GM12801 (cell line): ENCODE results near the gene FAM241B.

Source experiments
- TF ChIP-seq, protein P1 (sequence below): IDR thresholded peaks from one replicate; pipeline ENCODE4 v1.5.1; 2011; ENCODE audit warnings: control low read depth; ENCODE audit not compliant: insufficient read length; ENCODE audit errors: extremely low read depth

FAM241B gene

DNA sequence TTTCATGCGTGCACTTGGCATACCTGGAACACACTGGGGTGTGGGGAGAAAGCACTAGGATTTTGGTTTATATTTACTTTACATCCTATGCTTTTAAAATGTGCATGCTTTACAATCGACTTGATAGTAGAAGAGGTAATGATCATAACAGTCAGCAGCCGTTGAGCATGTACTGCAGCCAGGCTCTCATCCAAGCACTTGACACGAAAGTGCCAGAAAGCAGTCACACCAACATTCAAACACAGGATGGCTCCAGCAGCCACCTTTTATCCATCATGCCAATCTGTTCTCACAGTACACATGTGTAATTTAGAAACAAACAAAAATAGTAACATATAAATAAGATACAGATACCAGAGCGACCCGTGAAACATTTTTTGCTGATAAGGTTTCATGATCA, 1.2 kb upstream of the FAM241B start:
- TF ChIP-seq, protein P1, sequence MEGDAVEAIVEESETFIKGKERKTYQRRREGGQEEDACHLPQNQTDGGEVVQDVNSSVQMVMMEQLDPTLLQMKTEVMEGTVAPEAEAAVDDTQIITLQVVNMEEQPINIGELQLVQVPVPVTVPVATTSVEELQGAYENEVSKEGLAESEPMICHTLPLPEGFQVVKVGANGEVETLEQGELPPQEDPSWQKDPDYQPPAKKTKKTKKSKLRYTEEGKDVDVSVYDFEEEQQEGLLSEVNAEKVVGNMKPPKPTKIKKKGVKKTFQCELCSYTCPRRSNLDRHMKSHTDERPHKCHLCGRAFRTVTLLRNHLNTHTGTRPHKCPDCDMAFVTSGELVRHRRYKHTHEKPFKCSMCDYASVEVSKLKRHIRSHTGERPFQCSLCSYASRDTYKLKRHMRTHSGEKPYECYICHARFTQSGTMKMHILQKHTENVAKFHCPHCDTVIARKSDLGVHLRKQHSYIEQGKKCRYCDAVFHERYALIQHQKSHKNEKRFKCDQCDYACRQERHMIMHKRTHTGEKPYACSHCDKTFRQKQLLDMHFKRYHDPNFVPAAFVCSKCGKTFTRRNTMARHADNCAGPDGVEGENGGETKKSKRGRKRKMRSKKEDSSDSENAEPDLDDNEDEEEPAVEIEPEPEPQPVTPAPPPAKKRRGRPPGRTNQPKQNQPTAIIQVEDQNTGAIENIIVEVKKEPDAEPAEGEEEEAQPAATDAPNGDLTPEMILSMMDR = no peak

DNA sequence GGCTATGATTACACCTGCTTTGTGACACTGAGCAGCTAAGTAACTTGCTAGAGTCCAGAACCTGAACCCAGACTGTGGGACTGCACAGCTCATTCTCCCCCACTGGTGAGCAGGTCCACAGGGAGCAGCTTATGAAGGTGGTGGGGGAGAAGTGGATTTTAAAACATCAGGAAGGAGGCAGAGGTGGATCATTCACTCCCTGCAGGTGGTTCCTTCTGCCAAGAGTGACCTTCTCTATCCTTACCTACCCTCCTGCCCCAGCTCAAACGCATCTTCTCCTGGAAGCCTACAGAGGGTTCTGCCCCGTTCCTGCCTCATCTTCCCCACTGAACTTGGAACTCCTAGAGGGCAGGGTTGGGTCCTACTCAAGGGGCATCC, 539 bp upstream of the FAM241B start:
- TF ChIP-seq, protein P1 = no peak

DNA sequence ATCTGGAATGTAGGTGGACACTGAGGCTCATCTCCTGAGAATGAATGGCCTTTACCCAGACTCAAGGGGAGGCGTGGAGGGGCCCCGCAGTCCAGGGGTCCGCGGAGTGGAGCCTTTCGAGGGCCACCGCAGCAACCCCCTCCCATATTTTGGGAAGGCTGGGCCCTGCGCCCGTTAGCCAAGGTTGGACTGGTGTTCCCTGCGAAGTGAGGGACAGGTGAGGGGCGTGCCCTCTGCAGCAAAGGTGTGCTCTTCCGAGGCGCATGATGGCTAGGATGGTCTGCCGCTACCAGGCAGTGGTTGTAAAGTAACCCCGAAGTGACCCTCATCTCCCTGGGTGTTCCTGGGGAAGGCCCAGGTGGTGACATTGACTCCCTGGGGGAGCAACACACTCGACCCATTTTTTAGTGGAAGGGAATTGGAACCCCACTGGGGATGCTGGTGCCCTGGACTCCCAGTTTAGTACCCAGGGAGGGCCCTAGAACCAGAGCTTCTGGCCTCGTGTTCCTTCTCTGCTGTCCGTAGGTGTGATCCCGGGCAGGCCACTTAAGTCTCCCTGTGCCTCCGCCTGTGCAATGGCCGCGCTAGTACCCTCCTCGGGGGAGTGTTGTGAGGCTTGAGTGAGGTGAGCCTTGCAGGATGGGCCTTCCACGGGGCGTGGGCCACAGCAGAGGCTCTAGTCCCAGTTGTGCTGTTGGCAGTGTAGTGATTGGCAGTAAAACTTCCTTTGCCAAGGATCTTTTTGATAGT, 779 bp downstream of the FAM241B start:
- TF ChIP-seq, protein P1 = no peak

DNA sequence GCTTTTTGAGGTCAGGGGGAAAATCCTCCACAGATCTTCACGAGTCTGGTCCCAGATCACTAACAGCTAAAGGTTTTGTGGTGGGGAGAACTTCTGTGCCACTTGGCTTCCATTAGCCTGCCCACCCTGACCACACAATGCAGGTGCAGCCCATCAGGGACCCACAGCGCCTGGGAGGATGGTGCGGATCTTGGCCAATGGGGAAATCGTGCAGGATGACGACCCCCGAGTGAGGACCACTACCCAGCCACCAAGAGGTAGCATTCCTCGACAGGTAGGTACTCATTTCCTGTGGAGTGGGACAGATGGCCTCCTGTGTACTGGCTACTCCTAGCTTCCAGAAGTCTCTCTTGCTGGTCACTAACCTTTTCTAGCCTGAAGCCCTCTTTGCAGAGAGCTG, 1.5 kb downstream of the FAM241B start:
- TF ChIP-seq, protein P1 = no peak

DNA sequence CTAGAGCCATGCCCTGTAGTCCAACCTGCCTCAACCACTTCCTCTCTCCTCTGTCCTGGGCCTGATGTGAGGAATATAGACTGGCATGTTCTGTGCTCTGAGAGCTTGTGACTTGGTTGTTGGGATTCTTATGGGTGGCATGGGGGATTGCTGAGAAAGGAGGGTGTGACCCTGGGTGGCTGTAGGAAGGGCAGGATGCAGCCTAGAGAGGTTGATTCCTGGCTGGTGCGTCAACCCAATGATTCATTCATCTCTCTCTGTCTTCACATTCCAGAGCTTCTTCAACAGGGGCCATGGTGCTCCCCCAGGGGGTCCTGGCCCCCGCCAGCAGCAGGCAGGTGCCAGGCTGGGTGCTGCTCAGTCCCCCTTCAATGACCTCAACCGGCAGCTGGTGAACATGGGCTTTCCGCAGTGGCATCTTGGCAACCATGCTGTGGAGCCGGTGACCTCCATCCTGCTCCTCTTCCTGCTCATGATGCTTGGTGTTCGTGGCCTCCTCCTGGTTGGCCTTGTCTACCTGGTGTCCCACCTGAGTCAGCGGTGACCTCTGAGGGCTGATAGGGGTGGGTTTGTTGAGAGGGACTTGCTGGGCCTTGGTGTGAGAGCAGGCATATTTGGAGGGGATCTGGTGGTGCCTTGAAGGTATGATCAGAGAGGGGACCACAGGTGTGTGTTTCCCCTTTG, 2.6 kb downstream of the FAM241B start:
- TF ChIP-seq, protein P1 = no peak

DNA sequence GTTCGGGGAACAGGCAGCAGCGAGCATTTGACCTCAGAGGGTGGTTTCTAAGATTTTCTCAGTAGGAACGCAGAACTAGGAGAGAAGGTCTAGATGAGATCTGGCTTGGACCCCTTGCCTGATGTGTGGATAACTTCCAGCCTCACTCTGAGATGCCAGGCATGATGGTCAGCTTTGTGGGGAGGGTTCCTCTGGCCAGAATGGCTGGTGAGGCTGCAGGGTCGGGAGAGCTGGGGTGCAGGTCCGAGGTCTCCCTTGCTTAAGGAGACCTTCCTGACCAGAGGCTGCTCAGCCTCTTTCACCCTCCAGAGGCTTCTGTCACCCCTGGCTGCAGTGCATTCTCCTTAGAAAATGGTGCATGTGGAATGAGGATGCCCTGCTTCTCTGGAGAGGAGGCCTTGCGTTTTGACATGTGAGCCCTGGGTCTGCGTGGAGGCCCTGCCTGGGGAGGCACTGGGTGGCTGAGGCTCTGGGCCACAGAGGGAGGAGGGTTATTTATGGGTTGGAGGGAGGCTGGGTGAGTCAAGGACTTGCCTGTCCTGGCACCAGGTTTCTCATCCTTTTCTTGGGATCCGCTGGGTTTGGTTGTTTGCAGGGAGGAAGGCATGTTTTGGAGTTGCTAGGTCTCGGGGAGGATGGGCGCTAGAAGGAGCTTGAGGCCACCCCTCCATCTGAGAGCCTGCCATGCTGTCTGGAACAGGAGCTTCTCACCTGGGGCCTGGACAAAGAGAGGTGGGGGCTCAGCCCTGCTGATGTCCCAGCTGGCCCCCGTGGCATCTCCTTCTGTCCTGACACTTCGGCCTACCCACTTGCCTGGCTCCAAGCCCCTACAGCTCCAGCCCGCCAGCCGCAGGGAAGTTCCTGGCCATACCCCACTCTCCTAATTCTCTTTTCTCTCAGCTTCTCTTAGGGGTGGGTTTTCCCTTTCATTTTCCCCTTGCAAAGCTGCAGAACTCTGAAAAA, 3.9 kb downstream of the FAM241B start:
- TF ChIP-seq, protein P1 = no peak

DNA sequence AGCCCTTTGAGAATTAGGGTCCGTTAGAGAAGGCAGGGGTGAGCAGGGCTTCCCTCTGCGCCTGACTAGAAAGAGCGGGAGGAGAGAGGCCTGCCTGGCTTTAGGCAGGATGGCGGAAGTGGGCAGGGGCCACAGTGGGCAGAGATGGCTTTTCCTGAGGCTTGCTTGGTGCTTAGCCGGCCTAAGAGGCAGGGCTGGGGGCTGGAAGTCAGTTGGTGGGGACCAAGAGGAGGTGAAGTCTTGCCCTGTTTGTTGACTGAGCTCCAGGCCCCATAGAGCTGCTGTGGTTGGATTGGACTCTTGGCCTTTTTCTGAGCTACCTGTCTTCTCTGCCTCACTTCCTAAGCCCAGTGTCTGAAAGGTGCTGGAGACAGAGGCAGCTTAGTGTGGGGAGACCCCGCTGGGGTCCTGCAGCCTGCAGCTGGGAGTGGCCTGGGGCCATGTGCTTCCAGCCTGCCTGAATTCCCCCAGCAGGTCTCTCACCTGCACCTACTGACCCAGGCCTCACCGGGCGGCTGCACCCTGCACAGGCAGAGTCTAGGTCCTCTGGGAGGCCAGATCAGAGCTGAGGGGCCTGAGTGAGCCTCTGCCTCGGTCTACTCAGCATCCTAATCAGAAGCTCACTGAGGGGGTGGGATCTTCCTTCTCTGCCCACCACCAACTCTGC, 4.8 kb downstream of the FAM241B start:
- TF ChIP-seq, protein P1 = no peak
